ENCODE measurements around the gene TPSG1.

The TPSG1 gene

DNA sequence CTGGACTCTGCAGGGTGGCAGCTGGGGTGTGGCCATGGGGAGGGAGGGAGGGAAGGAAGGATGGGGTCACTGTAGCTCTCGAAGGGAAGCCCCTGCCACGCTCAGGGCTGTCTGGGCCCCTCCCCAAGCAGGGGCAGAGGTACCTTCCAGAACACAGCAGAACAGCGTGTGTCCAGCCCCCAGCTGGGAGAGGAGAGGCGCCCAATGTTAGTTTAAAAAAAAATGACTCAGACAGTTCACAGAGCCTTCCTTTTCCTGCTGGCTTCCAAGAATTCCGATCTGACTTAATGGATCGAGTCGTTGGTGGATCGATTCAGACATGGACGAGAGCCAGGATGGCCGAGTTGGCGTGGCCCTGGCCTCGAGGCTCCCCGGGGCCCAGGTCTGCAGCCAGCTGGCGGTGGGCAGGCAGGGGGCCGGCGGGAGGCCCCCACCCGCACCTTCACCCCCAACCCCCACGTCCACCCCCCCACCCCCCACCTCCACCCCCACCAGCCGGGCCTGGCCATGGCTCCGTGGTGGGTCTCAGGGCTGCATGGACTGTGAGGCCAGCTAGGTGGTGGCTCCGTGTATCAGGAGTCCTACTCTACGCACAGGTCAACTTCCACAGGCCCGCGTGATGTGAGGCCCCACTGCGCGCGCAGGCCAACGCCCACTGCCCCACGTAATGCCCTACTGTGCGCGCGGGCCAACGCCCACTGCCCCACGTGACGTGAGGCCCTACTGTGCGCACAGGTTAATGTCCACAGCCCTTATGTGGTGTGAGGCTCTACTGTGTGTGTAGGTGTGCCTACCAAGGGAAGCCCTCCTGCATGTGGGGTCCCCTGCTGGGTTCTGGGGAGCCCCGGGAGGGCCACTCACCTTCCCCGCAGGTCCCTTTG lies 50.4 kb downstream of the TPSG1 start:
- DNase-seq: no peak

DNA sequence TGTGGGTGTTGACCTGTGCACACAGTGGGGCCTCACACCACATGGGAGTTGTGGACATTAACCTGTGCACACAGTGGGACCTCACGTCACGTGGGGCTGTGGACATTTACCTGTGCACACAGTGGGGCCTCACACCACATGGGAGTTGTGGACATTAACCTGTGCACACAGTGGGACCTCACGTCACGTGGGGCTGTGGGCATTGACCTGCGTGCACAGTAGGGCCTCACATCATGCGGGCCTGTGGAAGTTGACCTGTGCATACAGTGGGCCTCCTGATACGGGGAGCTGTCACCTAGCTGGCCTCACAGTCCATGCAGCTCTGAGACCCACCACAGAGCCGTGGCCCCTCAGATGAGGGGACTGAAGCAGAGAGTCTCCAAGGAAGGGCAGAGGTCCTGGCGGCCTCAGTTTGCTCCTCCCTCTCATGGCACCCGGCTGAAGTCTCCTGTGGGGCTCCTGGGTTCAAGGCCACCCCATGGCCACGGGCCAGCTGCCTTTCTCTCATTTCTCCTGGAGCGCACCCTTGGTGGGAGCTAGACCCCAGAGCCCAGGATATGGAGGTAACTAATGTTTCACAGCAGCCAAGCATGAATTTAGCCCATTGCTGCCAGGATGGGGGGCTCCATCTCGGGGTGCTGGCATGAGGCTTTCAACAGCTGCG lies 51.1 kb downstream of the TPSG1 start:
- no peak for DNase-seq

DNA sequence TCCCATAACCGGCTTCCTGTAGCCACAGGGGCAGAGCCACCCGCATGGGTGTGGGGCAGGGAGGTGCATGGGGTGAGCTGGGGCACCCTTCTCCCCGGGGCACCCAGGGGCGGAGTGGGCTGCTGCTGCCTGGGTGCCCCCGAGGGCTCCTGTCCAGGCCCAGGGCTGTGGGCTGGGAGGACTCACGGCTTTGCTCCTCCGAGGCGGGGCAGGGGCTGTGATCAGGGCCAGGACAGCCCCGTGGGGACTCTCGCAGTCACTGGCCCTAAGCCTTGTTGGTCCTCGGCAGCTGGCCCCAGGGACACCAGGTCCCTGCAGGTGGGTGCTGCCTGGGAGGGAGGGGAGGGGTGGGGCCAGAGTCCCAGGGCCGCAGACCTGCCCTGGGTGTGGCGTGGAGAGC lies 52.4 kb downstream of the TPSG1 start:
- DNase-seq: no peak

DNA sequence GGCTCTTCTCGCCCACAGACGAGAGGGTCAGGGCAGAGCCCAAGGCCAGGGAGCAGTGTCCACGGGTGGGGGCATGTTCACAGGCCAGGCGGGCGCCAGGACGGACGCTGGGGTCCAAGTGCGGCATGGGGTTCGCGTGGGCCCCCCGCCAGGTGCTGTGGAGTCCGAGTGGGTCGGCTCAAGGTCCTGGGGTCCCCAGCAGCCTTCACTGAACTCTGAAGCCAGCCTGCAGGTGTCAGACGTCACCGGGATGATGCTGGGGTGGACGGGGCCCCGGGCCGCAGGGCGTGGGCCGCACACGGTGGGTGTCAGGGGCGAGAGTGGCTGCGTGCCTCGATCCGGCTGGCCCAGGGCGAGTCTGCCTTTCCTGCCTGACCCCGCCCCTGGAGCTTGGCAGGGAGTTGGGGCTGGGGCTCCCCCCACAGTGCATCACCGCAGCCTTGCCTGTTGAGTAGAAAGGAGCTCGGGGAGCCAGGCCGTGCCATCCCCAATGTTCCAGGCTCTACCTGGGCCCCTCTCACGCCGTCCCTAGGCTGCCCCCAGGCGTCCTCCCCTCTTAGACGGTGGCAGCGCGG lies 53.1 kb downstream of the TPSG1 start:
- DNase-seq: no peak

Data from CD4-positive, alpha-beta T cell treated with Interleukin-4 for 1 hour (primary cell).